Activated gamma-delta T cell (primary cell): ENCODE measurements around the gene C4orf50.

Experiments used
- DNase-seq: peaks from one replicate; lab custom pipeline; 2025; lab: John Stamatoyannopoulos, UW

Gene C4orf50

DNA sequence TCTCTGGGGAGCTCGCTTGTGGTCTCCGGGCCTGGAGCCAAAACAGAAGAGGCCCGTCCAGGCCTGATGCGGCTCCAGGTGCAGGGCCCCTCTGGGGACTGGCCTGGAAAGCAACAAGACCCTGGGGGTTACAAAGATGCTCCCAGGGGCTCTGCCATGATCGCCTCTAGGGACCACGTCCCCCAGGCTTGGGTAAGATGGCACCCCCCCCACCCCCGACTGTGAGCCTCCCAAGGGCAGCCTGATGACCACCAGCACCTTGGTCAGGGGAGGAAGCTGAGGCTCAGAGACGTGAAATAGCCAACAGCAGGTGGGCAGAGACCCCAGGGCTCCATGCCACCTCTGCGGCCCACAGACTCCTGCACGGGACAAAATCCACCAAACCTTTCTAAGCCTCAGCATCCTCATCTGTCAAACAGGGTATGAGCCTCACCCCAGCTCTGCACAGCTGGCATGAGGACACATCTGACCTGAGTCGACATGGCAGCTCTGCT lies 25.4 kb downstream of the C4orf50 start:
- no peak for DNase-seq

DNA sequence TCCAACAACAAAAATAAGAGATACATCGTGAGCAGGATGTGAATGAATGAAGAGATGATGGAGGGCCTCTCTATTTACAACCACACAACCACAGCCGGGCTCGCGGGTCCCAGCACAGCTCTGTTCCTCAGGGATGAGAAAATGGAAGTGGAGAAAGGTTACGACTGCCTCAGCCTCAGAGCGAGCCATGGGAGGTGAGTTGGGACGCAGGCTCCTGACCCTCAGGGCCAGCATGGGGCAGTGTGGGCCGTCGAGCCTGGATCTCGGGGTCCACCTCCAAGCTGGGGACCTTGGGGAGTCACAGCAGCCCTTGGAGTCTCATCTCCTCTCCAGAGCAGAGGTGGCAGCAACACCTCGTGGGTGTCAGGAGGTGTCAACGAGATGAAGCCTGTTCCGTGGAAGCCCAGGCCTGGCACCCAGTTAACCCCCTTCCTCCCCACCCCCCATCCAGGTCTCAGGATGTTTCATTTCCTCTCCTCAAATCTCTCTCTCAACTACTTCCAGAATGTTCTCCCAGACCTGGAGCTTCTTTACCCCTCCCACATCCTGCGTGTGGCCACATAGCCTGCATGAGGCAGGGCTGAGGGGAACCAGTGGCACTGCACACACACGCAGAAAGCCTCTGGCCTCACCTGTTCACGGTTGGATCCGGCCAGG lies 25.9 kb downstream of the C4orf50 start:
- no peak for DNase-seq

DNA sequence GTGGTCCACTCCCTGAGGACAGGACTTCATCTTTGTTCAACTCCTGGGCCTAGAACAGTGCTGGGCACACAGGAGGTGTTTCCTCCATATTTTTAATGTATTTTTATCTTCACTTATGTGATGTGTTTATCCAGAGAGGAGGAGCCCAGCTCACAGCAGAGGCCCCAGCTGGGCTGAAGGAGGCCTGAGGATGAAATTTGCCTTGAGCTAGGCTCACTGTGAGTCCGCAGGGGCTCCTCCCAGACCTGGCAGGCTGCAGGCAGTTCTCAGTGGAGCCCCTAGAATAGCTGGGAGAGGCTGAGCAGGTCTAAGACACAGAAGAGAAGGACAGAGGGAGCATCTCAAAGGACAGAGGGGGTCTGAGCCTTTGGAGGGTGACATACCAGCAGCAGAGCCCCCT lies 26.8 kb downstream of the C4orf50 start:
- no peak for DNase-seq

DNA sequence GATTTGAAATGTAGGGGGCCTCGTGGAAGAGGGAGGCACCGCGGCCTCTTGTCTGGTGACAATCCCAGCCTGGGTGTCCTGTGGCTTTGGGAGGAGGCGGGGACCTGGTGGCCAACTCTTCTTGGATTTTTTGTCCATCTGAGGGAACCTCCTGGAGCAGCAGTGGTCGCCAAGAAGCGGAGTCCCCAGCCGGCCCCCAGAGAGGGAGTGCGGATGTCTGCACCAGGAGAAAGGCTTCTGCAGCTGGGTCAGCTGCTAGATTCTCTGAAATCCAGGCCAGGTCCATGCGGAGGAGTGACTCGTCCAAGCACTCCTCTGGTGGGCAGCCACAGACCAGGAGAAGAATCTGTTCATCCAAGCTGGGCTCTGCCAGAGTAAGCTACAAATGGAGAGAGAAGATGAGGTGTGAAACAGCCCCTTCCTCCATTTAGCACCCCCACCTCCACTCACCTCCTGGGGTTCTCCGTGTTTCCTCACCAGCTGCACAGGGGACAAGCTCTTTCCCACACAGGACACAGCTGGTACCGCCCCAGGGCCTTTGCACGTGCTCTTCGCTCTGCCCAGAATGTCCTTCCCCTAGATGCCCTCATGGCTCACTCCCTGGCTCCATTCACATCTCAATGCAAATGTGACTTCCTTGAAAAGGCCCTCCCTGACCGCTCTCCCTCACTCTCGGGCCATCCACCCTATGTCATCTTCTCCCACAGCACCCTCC lies 27.6 kb downstream of the C4orf50 start:
- no peak for DNase-seq

DNA sequence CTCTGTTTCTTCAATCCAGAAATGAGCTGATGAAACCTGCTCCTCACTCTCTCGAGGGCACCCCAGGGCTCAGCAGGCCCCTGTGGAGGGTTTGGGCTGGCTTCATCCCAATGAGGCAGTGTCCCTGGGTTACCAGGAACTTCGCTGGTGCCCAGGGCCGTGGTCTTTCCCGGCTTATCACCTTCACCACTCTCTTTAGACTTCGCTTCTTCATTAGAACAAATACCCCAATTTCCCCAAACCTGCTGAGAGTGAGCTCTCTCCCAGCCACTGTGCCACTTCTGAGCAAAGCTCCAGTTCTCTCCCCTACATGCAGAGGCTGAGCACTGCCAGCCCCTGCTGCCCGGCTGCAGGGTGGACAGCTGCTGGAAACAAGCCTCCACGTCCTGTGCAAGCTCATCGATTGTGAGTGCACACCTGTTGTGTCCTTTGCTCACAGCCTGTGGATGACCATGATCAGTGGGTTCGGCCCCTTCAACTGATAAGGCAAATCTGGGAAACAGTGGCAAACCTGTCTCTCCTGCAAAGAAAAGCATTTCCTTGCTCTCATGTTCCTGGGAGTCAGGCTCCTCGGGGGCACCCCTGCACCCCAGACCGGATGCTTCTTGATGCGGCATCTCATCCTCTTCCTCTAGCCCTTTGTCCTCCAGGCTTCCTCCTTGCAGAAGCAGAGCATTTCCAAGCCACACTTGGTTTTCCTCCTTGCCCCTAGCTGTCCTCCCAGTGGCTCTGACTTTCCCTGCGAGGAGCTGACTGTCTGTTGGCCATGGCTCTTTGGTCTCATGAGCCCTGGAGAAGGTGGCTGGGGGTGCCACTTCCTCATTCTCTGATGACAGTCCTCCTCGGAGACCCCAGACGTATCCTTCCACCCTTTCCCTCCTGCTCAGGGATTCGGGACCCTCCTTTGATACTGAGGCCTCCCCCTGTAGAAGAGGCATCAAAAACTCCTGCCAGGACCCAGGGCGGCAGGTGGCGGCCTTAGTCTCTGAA lies 28.7 kb downstream of the C4orf50 start:
- DNase-seq: no peak

DNA sequence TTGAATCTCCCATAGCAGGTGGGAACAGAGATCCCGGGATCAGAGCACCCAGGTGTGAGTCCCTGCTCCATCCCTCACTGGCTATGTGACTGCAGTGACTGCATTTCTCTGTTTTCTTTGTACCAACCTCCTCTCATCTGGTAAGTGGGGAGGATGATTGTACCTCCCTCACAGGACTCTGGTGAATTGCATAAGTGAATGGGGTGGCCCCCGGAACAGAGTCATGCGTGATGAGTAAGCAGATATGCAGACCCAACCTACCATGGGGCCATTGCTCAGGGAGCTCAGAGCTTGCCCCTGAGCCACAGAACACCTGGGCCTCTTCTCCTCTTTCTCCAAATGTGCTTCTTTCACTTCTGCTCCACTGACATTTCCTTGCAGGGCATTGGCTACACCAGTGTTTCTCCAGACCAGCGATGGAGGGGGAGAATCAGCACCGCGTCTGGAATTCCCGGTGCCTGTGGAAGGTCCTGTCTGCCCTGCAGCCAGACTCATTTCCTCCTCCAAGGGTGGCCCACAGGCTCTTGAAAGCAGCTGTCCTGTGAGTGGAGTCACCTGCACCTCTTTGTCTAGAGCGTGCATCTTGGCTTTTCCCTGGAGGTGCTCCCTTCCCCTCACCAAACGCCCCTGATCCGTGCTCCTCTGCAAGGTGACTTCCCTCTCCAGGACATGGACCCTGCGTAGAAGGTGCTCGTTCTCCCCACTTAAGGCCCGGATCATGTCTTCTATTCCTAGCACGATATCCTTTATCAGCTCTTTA lies 30.0 kb downstream of the C4orf50 start:
- no peak for DNase-seq

DNA sequence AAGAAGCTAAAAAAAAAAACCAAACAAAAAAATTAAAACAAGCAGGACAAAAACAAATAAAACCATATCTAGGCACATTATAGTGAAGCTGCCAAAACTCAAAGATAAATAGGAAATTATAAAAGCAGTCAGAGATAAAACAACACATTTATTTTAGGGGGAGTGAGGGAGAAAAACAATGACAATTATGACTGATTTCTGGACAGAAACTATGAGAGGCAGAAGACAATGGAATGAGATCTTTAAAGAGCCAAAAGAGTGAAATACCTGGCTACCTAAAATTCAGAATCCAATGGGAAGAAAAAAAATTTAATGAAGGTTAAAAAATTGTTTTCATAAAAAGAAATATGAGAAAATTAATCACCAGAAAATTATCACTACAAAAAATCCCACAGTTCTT lies 33.4 kb downstream of the C4orf50 start:
- no peak for DNase-seq

DNA sequence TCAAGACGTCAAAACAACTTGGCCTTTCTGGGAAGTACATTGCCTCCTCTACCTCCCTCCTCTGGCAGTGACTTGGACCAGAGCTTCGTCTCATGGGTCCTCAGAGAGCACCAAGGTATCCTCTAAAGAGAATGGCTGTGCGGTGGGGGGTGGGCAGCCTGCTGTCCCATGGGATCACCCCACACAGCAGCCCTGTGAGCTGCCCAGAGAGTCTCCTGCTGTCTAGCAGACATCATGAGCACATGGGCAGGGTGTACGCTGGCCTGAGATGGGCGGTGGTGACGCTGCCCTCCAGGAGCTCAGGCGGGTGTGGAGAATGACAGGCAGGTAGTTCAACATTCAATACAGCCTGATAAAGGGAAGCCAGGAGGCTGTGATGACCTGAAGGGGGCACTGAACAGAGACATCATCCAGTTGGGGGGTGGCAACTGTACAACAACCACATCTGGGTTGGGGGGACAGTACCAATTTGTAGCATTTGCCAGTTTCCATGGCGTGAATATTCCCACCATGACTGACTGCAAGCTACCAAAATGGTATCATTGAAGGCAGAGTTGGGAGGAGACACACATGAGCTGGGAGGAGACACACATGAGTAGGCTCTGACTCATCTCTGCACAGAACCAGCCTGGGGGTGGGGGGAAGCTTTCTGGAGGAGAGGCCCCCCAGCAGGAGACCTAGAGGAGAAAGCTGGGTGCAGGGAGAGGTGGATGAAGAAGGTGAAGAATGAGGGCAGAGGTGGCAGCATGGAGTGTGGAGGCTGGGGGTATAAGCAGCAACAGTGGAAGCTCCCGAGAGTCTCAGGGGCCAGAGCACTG lies 35.9 kb downstream of the C4orf50 start:
- DNase-seq: no peak

DNA sequence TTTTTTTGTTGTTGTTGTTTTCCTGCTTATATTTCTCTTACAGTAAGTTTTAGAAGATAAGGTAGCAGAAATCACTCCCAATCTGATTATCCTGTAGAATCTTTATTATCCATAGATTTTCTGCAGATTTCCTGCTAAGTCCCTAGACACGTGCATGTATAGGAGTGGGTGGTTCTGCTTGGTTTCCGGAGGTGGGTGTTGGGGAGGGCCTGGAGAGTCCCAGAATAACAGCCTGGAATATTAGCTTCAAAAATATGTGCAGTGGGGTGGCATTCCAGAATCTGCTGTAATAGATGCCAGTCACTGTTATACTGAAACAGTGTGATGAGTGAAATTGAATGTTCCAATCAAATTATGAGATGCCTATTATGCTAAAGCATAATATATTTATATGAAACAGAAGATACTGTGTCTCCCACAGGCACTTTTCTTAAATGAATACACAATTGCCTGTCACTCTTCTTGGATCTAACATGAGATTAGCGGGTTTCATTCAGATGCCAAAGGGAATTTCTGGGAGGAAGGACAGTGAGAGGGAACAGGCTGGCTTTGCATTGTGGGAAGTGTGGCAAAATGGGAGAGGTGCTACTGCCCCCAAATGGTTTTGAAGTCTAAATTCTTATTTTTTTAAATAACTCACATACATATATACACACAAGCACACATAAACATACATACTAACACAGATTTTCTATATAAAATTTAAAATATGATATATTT lies 37.6 kb downstream of the C4orf50 start:
- DNase-seq: no peak

DNA sequence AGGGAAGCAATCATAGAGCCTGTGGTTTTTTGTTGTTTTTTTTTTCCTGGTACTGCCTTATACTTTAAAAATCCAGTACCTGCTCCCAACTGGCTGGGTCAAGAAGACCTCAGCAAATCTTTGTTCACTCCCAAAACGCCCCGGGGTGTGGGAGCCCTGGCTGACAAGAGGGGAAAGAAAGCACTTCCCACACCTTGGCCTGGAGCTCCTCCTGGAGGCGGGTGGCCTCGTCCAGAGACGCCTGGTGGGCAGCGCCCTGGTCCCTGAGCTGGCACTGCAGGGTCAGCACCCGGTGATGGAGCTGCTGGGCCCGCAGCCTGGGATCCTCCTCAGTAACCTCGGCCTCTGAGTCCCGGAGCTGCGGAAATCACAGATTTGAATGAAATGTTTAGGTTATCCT lies 38.2 kb downstream of the C4orf50 start:
- no peak for DNase-seq

DNA sequence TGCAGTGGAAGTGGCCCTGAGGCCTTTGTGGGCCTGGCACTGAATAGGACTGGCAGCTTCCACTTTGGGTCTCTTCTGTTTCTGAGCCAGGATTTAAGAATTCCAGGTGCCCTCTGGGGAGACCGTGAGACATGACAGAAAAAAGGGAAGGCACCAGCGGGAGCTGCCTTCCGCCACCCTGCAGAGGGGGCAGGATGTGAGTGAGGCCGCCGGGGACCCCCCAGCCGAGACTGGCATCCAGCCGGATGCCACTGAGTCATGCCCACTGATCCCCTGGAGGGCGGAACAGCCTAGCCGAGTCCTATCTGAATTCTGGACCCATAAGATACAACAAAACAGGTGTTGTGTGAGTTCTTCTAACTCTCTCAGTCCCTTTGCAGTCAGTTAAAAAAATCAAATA lies 41.3 kb downstream of the C4orf50 start:
- no peak for DNase-seq

DNA sequence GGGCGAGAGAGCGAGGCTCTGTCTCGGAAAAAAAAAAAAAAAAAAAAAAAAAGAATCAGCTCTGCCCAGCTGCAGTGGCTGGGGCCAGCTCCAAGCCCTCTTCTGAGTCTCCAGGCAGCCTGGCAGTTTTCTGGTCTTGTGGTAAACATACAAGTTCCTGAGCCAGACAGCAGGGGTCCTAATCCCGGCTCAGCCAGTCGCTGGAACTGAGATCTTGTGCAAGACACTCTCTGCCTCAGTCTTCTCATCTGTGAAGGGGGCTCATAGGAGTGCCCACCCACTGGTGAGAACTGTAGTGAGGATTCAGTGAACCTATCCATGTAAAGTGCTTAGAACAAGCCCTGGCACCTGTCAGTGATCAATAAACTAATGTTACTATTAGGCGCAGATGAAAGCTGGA lies 41.8 kb downstream of the C4orf50 start:
- DNase-seq: no peak

DNA sequence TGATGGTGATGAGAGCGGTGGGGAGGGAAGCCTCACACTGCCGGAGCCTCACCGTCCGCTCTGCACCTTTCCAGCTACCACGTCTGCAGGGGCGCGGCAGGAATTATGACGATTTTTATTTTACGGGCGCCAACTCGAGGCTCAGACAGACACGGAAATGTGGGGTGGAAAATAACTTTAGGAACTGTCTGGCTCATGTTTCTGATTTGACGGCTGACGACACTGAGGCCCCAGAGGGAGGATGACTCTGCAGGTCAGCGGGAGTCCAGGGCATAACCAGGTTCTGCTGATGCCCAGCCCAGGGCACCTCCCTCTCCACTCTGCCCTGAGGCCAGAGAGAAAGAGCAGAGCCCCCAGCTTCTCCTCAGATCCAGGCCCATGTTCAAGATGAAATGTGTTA lies 43.9 kb downstream of the C4orf50 start:
- no peak for DNase-seq

DNA sequence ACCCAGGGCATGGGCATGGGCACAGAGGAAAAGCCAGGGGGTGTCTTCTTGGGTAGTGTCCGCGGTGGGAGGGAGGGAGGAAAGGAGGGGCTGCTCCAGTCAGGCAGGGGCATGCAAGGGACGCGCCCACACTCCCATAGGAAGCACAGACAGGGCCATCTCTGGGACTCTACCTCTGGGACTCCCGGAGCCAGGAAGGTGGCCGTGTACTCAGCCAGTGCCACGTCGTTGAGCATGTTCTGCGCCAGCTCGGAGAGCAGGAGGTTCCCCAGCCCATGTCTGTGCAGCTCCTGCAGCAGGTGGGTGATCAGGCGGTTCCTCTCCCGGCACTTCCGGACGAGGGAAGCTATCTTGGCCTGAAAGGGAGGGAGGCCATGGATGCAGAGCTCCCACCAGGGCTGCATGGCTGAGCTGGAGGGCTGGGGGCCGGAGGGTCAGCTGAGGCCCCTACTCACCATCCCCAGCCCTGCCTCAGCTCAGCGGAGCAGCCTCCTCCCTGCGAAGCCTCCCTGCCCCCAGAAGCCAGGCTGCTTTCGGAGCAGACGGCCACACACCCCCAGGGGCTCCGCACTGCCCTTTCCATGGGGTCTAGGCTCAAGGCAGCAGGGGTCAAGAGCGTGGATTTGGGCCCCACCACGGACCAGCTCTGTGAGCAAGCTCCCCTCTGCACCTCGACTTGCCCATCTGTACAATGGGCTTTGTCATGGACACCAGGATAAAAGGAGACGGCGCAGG lies 44.6 kb downstream of the C4orf50 start:
- no peak for DNase-seq

DNA sequence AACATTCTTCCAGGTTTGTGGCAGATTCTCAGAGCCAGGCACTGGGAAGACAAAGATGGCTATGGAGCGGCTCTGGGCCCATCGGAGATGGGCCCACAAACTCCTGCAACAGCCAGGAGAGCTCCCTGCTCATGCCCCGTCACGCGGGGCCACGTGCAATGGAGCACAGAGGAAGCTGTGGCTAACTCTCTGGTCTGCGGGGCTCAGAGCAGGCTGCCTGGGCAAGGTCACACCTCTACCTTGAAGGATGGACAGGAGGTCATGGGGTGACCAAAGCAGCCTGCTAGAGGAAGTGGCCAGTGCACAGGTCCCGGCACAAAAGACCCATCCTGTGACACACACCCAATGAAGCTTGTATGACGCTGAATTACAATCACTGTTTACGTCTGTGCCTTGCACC lies 45.2 kb downstream of the C4orf50 start:
- DNase-seq: no peak

DNA sequence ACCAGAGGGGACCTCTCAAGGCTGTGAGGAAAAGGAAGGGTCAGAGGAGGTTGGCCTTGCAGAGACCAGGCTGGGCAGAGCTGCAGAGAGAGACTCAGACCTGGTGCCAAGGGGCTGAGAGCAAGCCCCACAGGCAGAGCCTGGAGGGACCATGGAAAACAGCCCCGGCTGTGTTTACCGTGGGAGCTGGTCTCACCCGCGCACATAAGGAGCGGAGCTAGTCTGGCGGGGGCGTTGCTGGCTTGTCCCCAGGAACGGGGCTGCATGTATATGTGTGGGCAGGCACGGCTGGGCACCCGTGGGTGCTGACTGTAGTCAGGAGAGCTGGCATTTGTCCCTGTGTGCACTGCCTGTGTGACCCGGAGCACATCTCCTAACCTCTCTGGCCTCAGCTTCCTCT lies 45.7 kb downstream of the C4orf50 start:
- DNase-seq: no peak

DNA sequence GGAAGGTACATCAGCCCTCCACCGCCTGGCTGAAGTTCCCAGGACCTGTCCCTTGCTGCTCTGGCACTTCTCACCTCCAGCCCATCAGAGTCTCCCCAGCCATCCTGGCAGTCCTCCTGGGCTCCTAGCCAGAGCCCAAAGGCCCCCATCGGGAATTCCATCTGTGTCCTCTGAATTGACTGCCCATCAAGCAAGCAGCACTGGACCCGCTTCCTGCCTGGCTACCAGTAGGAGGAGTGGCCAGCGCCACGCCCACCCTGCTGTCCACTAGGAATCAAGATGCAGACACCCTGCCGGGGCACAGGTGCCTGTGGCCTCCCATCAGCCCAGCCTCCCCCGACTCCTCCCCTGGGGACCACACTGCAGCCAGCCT lies 47.2 kb downstream of the C4orf50 start:
- no peak for DNase-seq

DNA sequence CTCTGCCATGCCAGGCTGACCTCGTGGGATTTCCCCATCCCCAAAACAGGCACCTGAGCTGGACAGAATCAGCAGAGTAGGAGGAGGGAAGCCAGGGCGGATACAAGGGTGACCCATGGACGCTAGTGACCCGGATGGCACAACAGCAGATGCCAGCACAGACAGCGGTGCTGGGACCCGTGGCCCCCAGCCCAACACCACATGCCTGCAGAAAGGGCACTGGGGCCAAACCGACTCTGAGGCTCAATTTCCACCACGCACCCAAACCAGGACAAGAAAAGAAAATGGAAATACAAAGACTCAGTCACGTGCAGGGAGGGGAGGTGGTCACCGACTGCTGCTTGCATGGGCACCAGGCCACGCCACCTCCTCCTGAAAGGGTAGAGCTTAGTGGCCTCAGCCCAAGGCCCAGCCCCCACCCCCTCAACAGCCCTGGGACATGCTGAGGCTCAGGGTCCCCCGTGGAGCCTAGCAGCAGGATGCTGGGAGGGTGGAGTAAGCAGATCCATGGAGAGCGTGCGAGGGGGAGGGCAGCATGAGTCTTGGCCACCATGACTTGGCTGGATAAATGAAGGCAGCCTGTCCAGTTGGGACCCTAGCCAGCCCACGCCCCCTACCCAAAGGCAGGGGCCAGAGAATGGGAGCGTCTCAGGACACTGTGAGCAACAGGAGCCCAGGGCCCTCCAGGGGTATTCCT lies 47.7 kb downstream of the C4orf50 start:
- DNase-seq: no peak

DNA sequence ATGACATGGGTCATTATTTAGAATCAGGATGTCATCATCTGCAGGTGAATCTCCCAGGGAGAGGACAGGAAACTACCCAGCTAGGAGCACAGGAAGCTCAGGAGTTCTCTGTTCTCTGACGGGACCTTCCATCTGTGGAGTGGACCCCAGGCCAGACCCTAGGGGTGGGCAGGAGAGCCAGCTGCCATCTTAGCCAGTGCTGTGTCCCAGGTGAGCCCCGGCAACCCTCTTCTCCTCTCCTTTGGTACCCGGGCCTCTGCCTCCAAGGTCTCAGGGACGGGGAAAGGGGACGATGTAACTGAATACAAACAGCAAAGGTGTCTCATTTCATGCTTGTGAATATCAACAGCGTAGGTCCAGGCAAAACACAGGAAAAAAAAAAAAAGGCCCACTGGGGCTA lies 48.5 kb downstream of the C4orf50 start:
- DNase-seq: no peak
